ENCODE results near the gene IMPDH2.

DNA sequence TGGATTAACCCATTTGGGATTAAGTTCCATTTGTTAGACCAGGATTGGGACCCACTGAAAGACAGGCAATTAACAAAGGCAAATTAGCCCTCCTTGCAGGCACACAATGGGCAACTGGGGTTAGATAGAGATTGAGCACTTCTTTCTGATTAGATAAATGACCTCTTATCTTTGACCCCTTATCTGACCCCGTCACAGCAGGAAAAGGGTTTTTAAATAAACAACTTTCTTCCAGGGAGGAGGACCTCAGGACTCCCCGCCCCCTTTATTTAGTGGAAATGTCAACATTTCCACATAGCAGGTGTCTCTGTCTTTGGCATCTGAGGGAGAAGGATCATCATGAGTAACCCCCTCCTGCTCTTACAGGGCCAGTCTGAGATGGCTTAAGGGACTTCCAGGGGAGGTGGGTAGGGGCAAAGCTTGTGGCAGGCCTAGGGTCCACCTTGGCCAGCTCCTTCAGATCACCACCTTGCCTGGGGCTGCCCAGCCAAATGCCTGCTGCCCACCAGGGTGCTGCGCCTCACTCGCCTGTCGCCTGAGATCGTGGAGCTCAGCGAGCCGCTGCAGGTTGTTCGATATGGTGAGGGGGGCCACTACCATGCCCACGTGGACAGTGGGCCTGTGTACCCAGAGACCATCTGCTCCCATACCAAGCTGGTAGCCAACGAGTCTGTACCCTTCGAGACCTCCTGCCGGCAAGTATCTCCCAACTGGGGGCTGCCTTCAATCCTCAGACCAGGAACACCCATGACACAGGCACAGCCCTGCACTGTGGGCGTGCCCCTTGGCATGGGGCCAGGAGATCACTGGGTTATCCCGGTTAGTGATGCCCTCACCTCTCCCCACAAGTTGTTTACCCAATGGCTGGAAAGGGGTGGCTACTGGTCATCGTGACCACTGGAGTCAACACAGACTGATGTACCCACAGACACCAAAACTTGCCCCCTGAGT, 24.6 kb downstream of the IMPDH2 start:
- TF ChIP-seq GATA2 (IDR thresholded peaks at IDR 0.05; ENCODE audit: low read depth, low read length) (no peak), GATA3 (IDR thresholded peaks at IDR 0.05; ENCODE audit: low read depth, low read length) (no peak)

Data from SH-SY5Y (cell line).